Measurements from ENCODE around the gene SLC12A9.
"Not testable (repeated sequence)": the region's sequence is repeated elsewhere in the genome, so short reads cannot be mapped to it uniquely, and the experiment has no call there.

Gene SLC12A9

GRCh38 chr7:100897772-100898454 lies 45.4 kb downstream of the SLC12A9 start:
- no peaks in the 10 kb centered on the region for H3K4me1 ChIP-seq (ENCODE audit: insufficient read depth, low read length)
- H3K9me3 ChIP-seq (ENCODE audit: control insufficient read depth, insufficient read depth, low read length): no peaks in the 10 kb centered on the region
- no peak overlapping the region for H3K9ac ChIP-seq (ENCODE audit: low read depth, low read length)
- no peaks in the 10 kb centered on the region for H3K36me3 ChIP-seq (ENCODE audit: insufficient read depth, low read length)

GRCh38 chr7:100899432-100899831 lies 46.9 kb downstream of the SLC12A9 start:
- H3K4me1 ChIP-seq (ENCODE audit: insufficient read depth, low read length): no peaks in the 10 kb centered on the region
- no peaks in the 10 kb centered on the region for H3K36me3 ChIP-seq (ENCODE audit: insufficient read depth, low read length)
- H3K9ac ChIP-seq (ENCODE audit: low read depth, low read length): no peak overlapping the region
- no peaks in the 10 kb centered on the region for H3K9me3 ChIP-seq (ENCODE audit: control insufficient read depth, insufficient read depth, low read length)

GRCh38 chr7:100900978-100901377 lies 48.5 kb downstream of the SLC12A9 start:
- H3K36me3 ChIP-seq (ENCODE audit: insufficient read depth, low read length): no peaks in the 10 kb centered on the region
- H3K9ac ChIP-seq (ENCODE audit: low read depth, low read length): no peak overlapping the region
- H3K9me3 ChIP-seq (ENCODE audit: control insufficient read depth, insufficient read depth, low read length): no peaks in the 10 kb centered on the region
- no peaks in the 10 kb centered on the region for H3K4me1 ChIP-seq (ENCODE audit: insufficient read depth, low read length)

GRCh38 chr7:100901921-100902332 lies 49.4 kb downstream of the SLC12A9 start:
- no peak overlapping the region for H3K9ac ChIP-seq (ENCODE audit: low read depth, low read length)
- H3K4me1 ChIP-seq (ENCODE audit: insufficient read depth, low read length): no peaks in the 10 kb centered on the region
- H3K36me3 ChIP-seq (ENCODE audit: insufficient read depth, low read length): no peaks in the 10 kb centered on the region
- no peaks in the 10 kb centered on the region for H3K9me3 ChIP-seq (ENCODE audit: control insufficient read depth, insufficient read depth, low read length)

GRCh38 chr7:100902638-100903037 lies 50.1 kb downstream of the SLC12A9 start:
- Histone ChIP-seq H3K4me1 (ENCODE audit: insufficient read depth, low read length) (no peaks in the 10 kb centered on the region), H3K9ac (ENCODE audit: low read depth, low read length) (no peak overlapping the region), H3K36me3 (ENCODE audit: insufficient read depth, low read length) (no peaks in the 10 kb centered on the region), H3K9me3 (ENCODE audit: control insufficient read depth, insufficient read depth, low read length) (no peaks in the 10 kb centered on the region)

GRCh38 chr7:100908512-100908911 lies 56.0 kb downstream of the SLC12A9 start:
- Histone ChIP-seq H3K9me3 (ENCODE audit: control insufficient read depth, insufficient read depth, low read length) (no peaks in the 10 kb centered on the region), H3K9ac (ENCODE audit: low read depth, low read length) (no peak overlapping the region), H3K4me1 (ENCODE audit: insufficient read depth, low read length) (no peaks in the 10 kb centered on the region), H3K36me3 (ENCODE audit: insufficient read depth, low read length) (no peaks in the 10 kb centered on the region)

GRCh38 chr7:100910443-100910842 lies 57.9 kb downstream of the SLC12A9 start:
- not testable (repeated sequence) for H3K4me1 ChIP-seq (ENCODE audit: insufficient read depth, low read length)

GRCh38 chr7:100911484-100911883 lies 59.0 kb downstream of the SLC12A9 start:
- Histone ChIP-seq H3K36me3 (ENCODE audit: insufficient read depth, low read length) (no peaks in the 10 kb centered on the region), H3K9ac (ENCODE audit: low read depth, low read length) (no peak overlapping the region), H3K9me3 (ENCODE audit: control insufficient read depth, insufficient read depth, low read length) (no peaks in the 10 kb centered on the region), H3K4me1 (ENCODE audit: insufficient read depth, low read length) (peaks cover 4% of the 10 kb centered on the region; the same call in 1 of the 2 replicates)

More at GRCh38 chr7:100910443-100910842, 57.9 kb downstream of the SLC12A9 start:
- not testable (repeated sequence) for H3K36me3 ChIP-seq (ENCODE audit: insufficient read depth, low read length); H3K9ac ChIP-seq (ENCODE audit: low read depth, low read length); H3K9me3 ChIP-seq (ENCODE audit: control insufficient read depth, insufficient read depth, low read length)

- no peaks in the 10 kb centered on the region for H3K36me3 ChIP-seq (ENCODE audit: insufficient read depth, low read length)
- H3K9me3 ChIP-seq (ENCODE audit: control insufficient read depth, insufficient read depth, low read length): no peaks in the 10 kb centered on the region
- peaks cover 9% of the 10 kb centered on the region; the same call in 1 of the 2 replicates for H3K4me1 ChIP-seq (ENCODE audit: insufficient read depth, low read length)
- H3K9ac ChIP-seq (ENCODE audit: low read depth, low read length): no peak overlapping the region
Observed at GRCh38 chr7:100914208-100914878, 61.8 kb downstream of the SLC12A9 start.

- Histone ChIP-seq H3K9ac (ENCODE audit: low read depth, low read length) (no peak overlapping the region), H3K9me3 (ENCODE audit: control insufficient read depth, insufficient read depth, low read length) (no peaks in the 10 kb centered on the region)
Observed at GRCh38 chr7:100914879-100915447, 62.5 kb downstream of the SLC12A9 start.

More at GRCh38 chr7:100914879-100915447, 62.5 kb downstream of the SLC12A9 start:
- no peaks in the 10 kb centered on the region for H3K36me3 ChIP-seq (ENCODE audit: insufficient read depth, low read length)
- H3K4me1 ChIP-seq (ENCODE audit: insufficient read depth, low read length): peaks cover 9% of the 10 kb centered on the region; the same call in 1 of the 2 replicates
